MM.1S (cell line): Measurements from ENCODE around the gene FAM180A.

Source experiments
- DNase-seq: peaks from one replicate; pipeline ENCODE4 v3.0.0-alpha.2; 2015
- H2AFZ ChIP-seq: fragments of 300-600 bp; sonication (generic); 2 replicates; pipeline ENCODE4 v1.6.0; 2016; ENCODE audit warnings: antibody characterized with exemption, low read length
- H3F3A ChIP-seq: fragments of 300-600 bp; sonication (generic); 2 replicates; pipeline ENCODE4 v1.6.1; 2016; ENCODE audit warnings: mild to moderate bottlenecking, antibody characterized with exemption, low read length, moderate library complexity, mixed read lengths; ENCODE audit not compliant: insufficient read depth
- H3K27ac ChIP-seq: fragments of 300-600 bp; sonication (generic); 2 replicates; pipeline ENCODE4 v1.5.1; 2016; ENCODE audit warnings: mild to moderate bottlenecking, low read length
- H3K27me3 ChIP-seq: fragments of 300-600 bp; sonication (generic); replicated peaks from 2 replicates; pipeline ENCODE4 v1.6.0; 2016; ENCODE audit warnings: low read length; ENCODE audit not compliant: insufficient read depth
- H3K36me3 ChIP-seq: fragments of 300-600 bp; sonication (generic); replicated peaks from 2 replicates; pipeline ENCODE4 v1.6.1; 2016; ENCODE audit warnings: mild to moderate bottlenecking, low read length, mixed read lengths; ENCODE audit not compliant: insufficient read depth
- H3K4me1 ChIP-seq: fragments of 300-600 bp; sonication (generic); 2 replicates; pipeline ENCODE4 v1.6.1; 2016; ENCODE audit warnings: low read length, mixed read lengths
- H3K4me2 ChIP-seq: fragments of 300-600 bp; sonication (generic); 2 replicates; pipeline ENCODE4 v1.6.0; 2016; ENCODE audit warnings: low read depth, low read length
- H3K4me3 ChIP-seq: fragments of 300-600 bp; sonication (generic); 2 replicates; pipeline ENCODE4 v1.5.1; 2016; ENCODE audit warnings: low read length, mixed read lengths
- H3K79me2 ChIP-seq: fragments of 300-600 bp; sonication (generic); 2 replicates; pipeline ENCODE4 v1.6.1; 2016; ENCODE audit warnings: mixed run types, low read length, mixed read lengths
- H3K9ac ChIP-seq: fragments of 300-600 bp; sonication (generic); 2 replicates; pipeline ENCODE4 v1.6.1; 2016; ENCODE audit warnings: low read length, mixed read lengths
- H3K9me2 ChIP-seq: fragments of 300-600 bp; sonication (generic); replicated peaks from 2 replicates; pipeline ENCODE4 v1.6.1; 2016; ENCODE audit warnings: mild to moderate bottlenecking, low read length, mixed read lengths; ENCODE audit not compliant: insufficient read depth
- H3K9me3 ChIP-seq: fragments of 300-600 bp; sonication (generic); replicated peaks from 2 replicates; pipeline ENCODE4 v1.6.1; 2016; ENCODE audit warnings: mild to moderate bottlenecking, low read length, mixed read lengths; ENCODE audit not compliant: insufficient read depth
- H4K20me1 ChIP-seq: fragments of 300-600 bp; sonication (generic); 2 replicates; pipeline ENCODE4 v1.6.1; 2016; ENCODE audit warnings: mild to moderate bottlenecking, low read length, moderate library complexity, mixed read lengths; ENCODE audit not compliant: insufficient read depth
- EZH2 ChIP-seq: fragments of 300-600 bp; sonication (generic); optimal IDR thresholded peaks from 2 replicates; pipeline ENCODE3; 2017; ENCODE audit warnings: low read depth, mild to moderate bottlenecking, antibody characterized with exemption, low read length, mixed read lengths
- EZH2phosphoT487 ChIP-seq: fragments of 300-600 bp; sonication (generic); IDR thresholded peaks from 2 replicates; pipeline ENCODE4 v1.6.1; 2018; ENCODE audit warnings: antibody characterized with exemption, low read length
- TF ChIP-seq, protein P1 (sequence below): fragments of 300-600 bp; sonication (generic); IDR thresholded peaks from 2 replicates; pipeline ENCODE4 v1.5.1; 2016; ENCODE audit warnings: antibody characterized with exemption, low read length, mixed read lengths

The FAM180A gene

DNA sequence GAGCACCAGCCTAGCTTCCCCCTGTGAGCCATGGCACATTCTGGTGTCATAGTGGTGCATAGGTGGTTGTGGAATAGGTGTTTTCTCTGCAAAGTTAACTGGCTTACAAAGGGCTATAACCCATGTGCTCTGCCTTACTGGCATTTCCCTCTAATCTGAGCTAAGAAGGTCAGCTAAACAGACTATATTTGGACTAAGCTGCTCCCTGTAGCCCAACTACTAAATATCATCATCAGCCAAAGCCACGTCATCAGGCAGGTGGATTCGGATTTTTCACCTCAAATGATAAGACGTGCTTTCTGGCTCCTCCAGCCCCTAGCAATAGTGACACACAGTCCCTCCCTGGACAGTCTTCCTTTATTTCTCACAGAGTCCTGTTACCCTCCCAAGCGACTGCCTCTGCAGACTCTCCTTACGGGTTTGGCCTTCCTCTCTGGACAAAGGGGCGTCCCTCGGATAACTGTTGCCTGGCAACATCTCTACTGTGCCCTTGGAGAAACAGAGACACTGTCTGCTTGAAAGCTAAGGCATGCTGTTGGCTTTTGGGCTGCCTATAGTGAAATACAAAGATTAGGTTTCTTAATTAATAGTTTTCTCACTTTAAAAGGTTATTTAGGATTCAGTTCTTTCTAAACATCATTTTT lies 29.7 kb downstream of the FAM180A start:
- no peaks in the 10 kb centered on the region for H3K9me2 ChIP-seq
- no peak overlapping the region for H2AFZ ChIP-seq
- TF ChIP-seq EZH2 (no peak), EZH2phosphoT487 (no peak)
- TF ChIP-seq, protein P1, sequence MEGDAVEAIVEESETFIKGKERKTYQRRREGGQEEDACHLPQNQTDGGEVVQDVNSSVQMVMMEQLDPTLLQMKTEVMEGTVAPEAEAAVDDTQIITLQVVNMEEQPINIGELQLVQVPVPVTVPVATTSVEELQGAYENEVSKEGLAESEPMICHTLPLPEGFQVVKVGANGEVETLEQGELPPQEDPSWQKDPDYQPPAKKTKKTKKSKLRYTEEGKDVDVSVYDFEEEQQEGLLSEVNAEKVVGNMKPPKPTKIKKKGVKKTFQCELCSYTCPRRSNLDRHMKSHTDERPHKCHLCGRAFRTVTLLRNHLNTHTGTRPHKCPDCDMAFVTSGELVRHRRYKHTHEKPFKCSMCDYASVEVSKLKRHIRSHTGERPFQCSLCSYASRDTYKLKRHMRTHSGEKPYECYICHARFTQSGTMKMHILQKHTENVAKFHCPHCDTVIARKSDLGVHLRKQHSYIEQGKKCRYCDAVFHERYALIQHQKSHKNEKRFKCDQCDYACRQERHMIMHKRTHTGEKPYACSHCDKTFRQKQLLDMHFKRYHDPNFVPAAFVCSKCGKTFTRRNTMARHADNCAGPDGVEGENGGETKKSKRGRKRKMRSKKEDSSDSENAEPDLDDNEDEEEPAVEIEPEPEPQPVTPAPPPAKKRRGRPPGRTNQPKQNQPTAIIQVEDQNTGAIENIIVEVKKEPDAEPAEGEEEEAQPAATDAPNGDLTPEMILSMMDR: no peak
- no peaks in the 10 kb centered on the region for H4K20me1 ChIP-seq
- no peaks in the 10 kb centered on the region for H3K36me3 ChIP-seq
- no peak overlapping the region for H3K4me2 ChIP-seq
- no peaks in the 10 kb centered on the region for H3F3A ChIP-seq
- H3K9ac ChIP-seq: no peak overlapping the region
- H3K9me3 ChIP-seq: no peaks in the 10 kb centered on the region
- no peaks in the 10 kb centered on the region for H3K79me2 ChIP-seq
- H3K27ac ChIP-seq: no peak overlapping the region
- DNase-seq: no peak
- H3K4me3 ChIP-seq: no peak overlapping the region
- no peaks in the 10 kb centered on the region for H3K27me3 ChIP-seq
- H3K4me1 ChIP-seq: no peaks in the 10 kb centered on the region

DNA sequence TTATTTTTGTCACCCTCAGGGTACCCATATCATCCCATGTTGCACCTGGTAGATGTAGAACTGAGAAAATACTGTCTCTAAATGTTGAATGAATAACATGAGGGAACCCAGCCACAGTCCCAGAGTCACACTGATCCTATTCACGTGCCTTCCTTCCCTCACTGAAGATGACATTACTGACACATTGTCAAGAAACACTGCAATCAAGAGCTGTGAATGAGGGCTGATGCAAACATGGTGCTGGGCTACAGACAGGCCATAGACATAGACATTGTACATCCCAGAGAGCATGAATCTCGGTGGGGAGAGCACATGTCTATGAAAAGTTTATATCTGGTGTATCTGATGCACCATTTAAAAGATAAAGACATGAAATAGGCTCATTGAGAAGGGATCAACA lies 30.4 kb downstream of the FAM180A start:
- H3K4me3 ChIP-seq: no peak overlapping the region
- TF ChIP-seq, protein P1: no peak
- no peak for TF ChIP-seq EZH2phosphoT487
- TF ChIP-seq EZH2: no peak
- H3F3A ChIP-seq: no peaks in the 10 kb centered on the region
- H3K9ac ChIP-seq: no peak overlapping the region
- H3K4me2 ChIP-seq: no peak overlapping the region
- DNase-seq: no peak
- no peaks in the 10 kb centered on the region for H3K9me3 ChIP-seq
- H2AFZ ChIP-seq: no peak overlapping the region
- no peaks in the 10 kb centered on the region for H3K4me1 ChIP-seq
- H3K9me2 ChIP-seq: no peaks in the 10 kb centered on the region
- no peaks in the 10 kb centered on the region for H4K20me1 ChIP-seq
- no peaks in the 10 kb centered on the region for H3K27me3 ChIP-seq
- no peaks in the 10 kb centered on the region for H3K36me3 ChIP-seq
- no peak overlapping the region for H3K27ac ChIP-seq
- H3K79me2 ChIP-seq: no peaks in the 10 kb centered on the region

DNA sequence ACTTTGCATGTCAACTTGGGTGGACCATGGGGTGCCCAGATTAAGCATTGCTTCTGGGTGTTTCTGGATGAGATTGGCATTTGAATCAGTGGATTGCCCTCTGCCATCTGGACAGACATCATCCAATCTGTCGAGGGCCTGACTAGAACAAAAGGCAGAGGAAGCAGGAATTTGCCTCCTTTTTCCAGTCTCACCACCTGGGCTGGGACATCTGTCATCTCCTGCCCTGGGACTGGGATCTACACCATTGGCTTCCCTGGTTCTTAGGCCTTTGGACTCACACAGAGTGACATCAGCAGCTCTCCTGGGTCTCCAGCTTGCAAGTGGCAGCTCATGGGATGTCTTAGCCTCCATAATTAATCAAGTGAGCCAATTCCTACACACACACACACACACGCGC lies 30.9 kb downstream of the FAM180A start:
- Histone ChIP-seq H3K9me2 (no peaks in the 10 kb centered on the region), H3K79me2 (no peaks in the 10 kb centered on the region), H3K4me1 (no peaks in the 10 kb centered on the region), H3K27ac (no peak overlapping the region), H3F3A (no peaks in the 10 kb centered on the region), H3K9ac (no peak overlapping the region), H2AFZ (no peak overlapping the region), H3K36me3 (no peaks in the 10 kb centered on the region), H3K4me2 (no peak overlapping the region), H4K20me1 (no peaks in the 10 kb centered on the region), H3K4me3 (no peak overlapping the region), H3K9me3 (no peaks in the 10 kb centered on the region), H3K27me3 (no peaks in the 10 kb centered on the region)
- no peak for TF ChIP-seq EZH2phosphoT487
- TF ChIP-seq, protein P1: no peak
- TF ChIP-seq EZH2: no peak
- no peak for DNase-seq
